Measurements from ENCODE around the gene SSC5D. TPM values are rescaled to one million over a fixed set of nuclear protein-coding genes. Genes with fewer than 3 reads are reported as not detected.

Gene SSC5D
- total RNA-seq, 1 donor from 2014 or later = 0.24 TPM

- no peak for ATAC-seq
Observed at GRCh38 chr19:55567708-55568328, 79.6 kb downstream of the SSC5D start.

Other genes with a start within 250 kb of the SSC5D start
- gene PPP6R1, start 229.4 kb upstream of the SSC5D start, total RNA-seq = 47.4 TPM
- 31.2 TPM for gene HSPBP1, start 208.3 kb upstream of the SSC5D start, total RNA-seq
- 0.28 TPM for gene BRSK1, start 204.4 kb upstream of the SSC5D start, total RNA-seq
- not detected for gene TMEM150B, start 163.1 kb upstream of the SSC5D start, total RNA-seq
- gene KMT5C, start 148.6 kb upstream of the SSC5D start, total RNA-seq = 4.4 TPM
- gene COX6B2, start 133.7 kb upstream of the SSC5D start, total RNA-seq = 0.56 TPM
- not detected for gene GARIN5B, start 125.2 kb upstream of the SSC5D start, total RNA-seq
- 0.24 TPM for gene IL11, start 118.0 kb upstream of the SSC5D start, total RNA-seq
- not detected for gene TMEM190, start 111.6 kb upstream of the SSC5D start, total RNA-seq
- 25.6 TPM for gene TMEM238, start 104.1 kb upstream of the SSC5D start, total RNA-seq
- gene RPL28, start 102.5 kb upstream of the SSC5D start, total RNA-seq = 1,895 TPM
- gene UBE2S, start 80.6 kb upstream of the SSC5D start, total RNA-seq = 76.4 TPM
- gene SHISA7, start 45.1 kb upstream of the SSC5D start, total RNA-seq = not detected
- 41.9 TPM for gene ISOC2, start 26.8 kb upstream of the SSC5D start, total RNA-seq
- gene C19orf85, start 23.7 kb upstream of the SSC5D start, total RNA-seq = not detected
- gene ZNF628, start 11.8 kb upstream of the SSC5D start, total RNA-seq = 3.7 TPM
- 7.5 TPM for gene NAT14, start 3.2 kb upstream of the SSC5D start, total RNA-seq
- not detected for gene SBK2, start 48.7 kb downstream of the SSC5D start, total RNA-seq
- gene SBK3, start 57.1 kb downstream of the SSC5D start, total RNA-seq = 0.80 TPM
- 3.4 TPM for gene ZNF579, start 92.4 kb downstream of the SSC5D start, total RNA-seq
- gene FIZ1, start 111.1 kb downstream of the SSC5D start, total RNA-seq = 7.1 TPM
- gene ZNF524, start 111.9 kb downstream of the SSC5D start, total RNA-seq = 20.1 TPM
- 5.3 TPM for gene ZNF865, start 117.2 kb downstream of the SSC5D start, total RNA-seq
- 3.8 TPM for gene ZNF784, start 136.1 kb downstream of the SSC5D start, total RNA-seq
- gene ZNF580, start 152.6 kb downstream of the SSC5D start, total RNA-seq = 13.5 TPM
- gene ZNF581, start 155.2 kb downstream of the SSC5D start, total RNA-seq = 21.7 TPM
- 4.7 TPM for gene CCDC106, start 159.8 kb downstream of the SSC5D start, total RNA-seq
- 108 TPM for gene U2AF2, start 166.6 kb downstream of the SSC5D start, total RNA-seq
- gene EPN1, start 186.8 kb downstream of the SSC5D start, total RNA-seq = 91.9 TPM
- not detected for gene NLRP9, start 250.0 kb downstream of the SSC5D start, total RNA-seq

Data from esophagus mucosa (tissue), 1 donor.